KOPT-K1 (cell line): ENCODE data around the gene TIA1.
"Not testable (repeated sequence)": the region's sequence is repeated elsewhere in the genome, so short reads cannot be mapped to it uniquely, and the experiment has no call there.

Experiments used
- H3K27ac ChIP-seq: fragments of 200-600 bp; sonication (generic); 2 replicates; pipeline ENCODE4 v1.5.1; 2016; ENCODE audit warnings: antibody characterized with exemption, mild to moderate bottlenecking, low read depth, low read length; ENCODE audit not compliant: poor library complexity, severe bottlenecking
- H3K36me3 ChIP-seq: fragments of 200-600 bp; sonication (generic); 2 replicates; pipeline ENCODE4 v1.5.1; 2017; ENCODE audit warnings: antibody characterized with exemption, mild to moderate bottlenecking, low read length, moderate library complexity; ENCODE audit not compliant: insufficient read depth
- H3K9me3 ChIP-seq: fragments of 200-600 bp; sonication (generic); 2 replicates; pipeline ENCODE4 v1.5.1; 2017; ENCODE audit warnings: antibody characterized with exemption, low read length, mild to moderate bottlenecking; ENCODE audit not compliant: insufficient read depth, poor library complexity, severe bottlenecking

Gene TIA1

GRCh38 chr2:70201225-70201768, 47.1 kb downstream of the TIA1 start:
- no peaks in the 10 kb centered on the region; the same call in 1 of the 2 replicates for H3K36me3 ChIP-seq
- H3K27ac ChIP-seq, result no peak overlapping the region
- no peaks in the 10 kb centered on the region for H3K9me3 ChIP-seq

- Histone ChIP-seq H3K9me3 (no peaks in the 10 kb centered on the region), H3K27ac (no peak overlapping the region), H3K36me3 (no peaks in the 10 kb centered on the region; the same call in 1 of the 2 replicates)
These were observed 49.0 kb downstream of the TIA1 start for GRCh38 chr2:70199320-70199864.

- H3K36me3 ChIP-seq, result no peaks in the 10 kb centered on the region
- H3K9me3 ChIP-seq, result no peaks in the 10 kb centered on the region
- no peak overlapping the region for H3K27ac ChIP-seq
These were observed 55.9 kb downstream of the TIA1 start for GRCh38 chr2:70192516-70192915.

- H3K9me3 ChIP-seq, result no peaks in the 10 kb centered on the region
- H3K27ac ChIP-seq, result peak overlapping the region; percentile 82
- no peaks in the 10 kb centered on the region for H3K36me3 ChIP-seq
These were observed 57.1 kb downstream of the TIA1 start for GRCh38 chr2:70191244-70191735.

- Histone ChIP-seq H3K27ac (peak within 1 kb of the TSS; percentile 82), H3K9me3 (no peaks in the 10 kb centered on the region), H3K36me3 (no peaks in the 10 kb centered on the region)
These were observed 57.8 kb downstream of the TIA1 start, which contains the start of gene C2orf42 for GRCh38 chr2:70190418-70191243. C2orf42 (minus strand) TSS chr2:70191019; CDS start chr2:70181985, 9,034 bp downstream.

- H3K27ac ChIP-seq, result no peak overlapping the region
- no peaks in the 10 kb centered on the region for H3K36me3 ChIP-seq
- no peaks in the 10 kb centered on the region for H3K9me3 ChIP-seq
These were observed 60.0 kb downstream of the TIA1 start for GRCh38 chr2:70188460-70188859.

GRCh38 chr2:70187170-70187569, 61.3 kb downstream of the TIA1 start:
- H3K36me3 ChIP-seq, H3K9me3 ChIP-seq, H3K27ac ChIP-seq: not testable (repeated sequence)

- no peaks in the 10 kb centered on the region for H3K9me3 ChIP-seq
- peaks cover 34% of the 10 kb centered on the region for H3K36me3 ChIP-seq
- no peak overlapping the region for H3K27ac ChIP-seq
These were observed 65.7 kb downstream of the TIA1 start for GRCh38 chr2:70182689-70183088.

- H3K9me3 ChIP-seq, result no peaks in the 10 kb centered on the region
- no peak overlapping the region for H3K27ac ChIP-seq
- peaks cover 44% of the 10 kb centered on the region for H3K36me3 ChIP-seq
These were observed 67.0 kb downstream of the TIA1 start for GRCh38 chr2:70181363-70181956.

GRCh38 chr2:70173520-70173919, 74.9 kb downstream of the TIA1 start:
- no peaks in the 10 kb centered on the region for H3K9me3 ChIP-seq
- H3K36me3 ChIP-seq, result peaks cover 67% of the 10 kb centered on the region
- no peak overlapping the region for H3K27ac ChIP-seq

- not testable (repeated sequence) for H3K27ac ChIP-seq, H3K9me3 ChIP-seq
- H3K36me3 ChIP-seq, result peaks cover 57% of the 10 kb centered on the region
These were observed 78.7 kb downstream of the TIA1 start for GRCh38 chr2:70169654-70170245.

GRCh38 chr2:70161069-70161534, 87.3 kb downstream of the TIA1 start:
- H3K9me3 ChIP-seq, result no peaks in the 10 kb centered on the region
- H3K36me3 ChIP-seq, result peaks cover 58% of the 10 kb centered on the region
- H3K27ac ChIP-seq, result peak overlapping the region; percentile 56

GRCh38 chr2:70160545-70160944, 87.9 kb downstream of the TIA1 start:
- Histone ChIP-seq H3K36me3 (peaks cover 57% of the 10 kb centered on the region), H3K27ac (peak overlapping the region; percentile 56), H3K9me3 (no peaks in the 10 kb centered on the region)
